OCI-LY1 (cell line): ENCODE data around the gene ULK3.

Source experiments
- H2AFZ ChIP-seq: fragments of 200-600 bp; sonication (generic), shearing (Covaris generic); 2 replicates; pipeline ENCODE4 v1.6.0; 2014; ENCODE audit warnings: antibody characterized with exemption, mild to moderate bottlenecking, low read length
- H3F3A ChIP-seq: fragments of 200-600 bp; sonication (generic), shearing (Covaris generic); 2 replicates; pipeline ENCODE4 v1.6.0; 2014; ENCODE audit warnings: mild to moderate bottlenecking, antibody characterized with exemption, low read length, moderate library complexity; ENCODE audit not compliant: insufficient read depth
- H3K27ac ChIP-seq: fragments of 200-600 bp; sonication (generic); 2 replicates; pipeline ENCODE4 v1.5.1; 2014; ENCODE audit warnings: low read length, mixed run types, mild to moderate bottlenecking, low read depth; ENCODE audit not compliant: poor library complexity, severe bottlenecking
- H3K27me3 ChIP-seq: fragments of 200-600 bp; sonication (generic); 2 replicates; pipeline ENCODE4 v1.6.0; 2014; ENCODE audit warnings: antibody characterized with exemption, mild to moderate bottlenecking, low read length, moderate library complexity; ENCODE audit not compliant: insufficient read depth
- H3K36me3 ChIP-seq: fragments of 200-600 bp; sonication (generic); 2 replicates; pipeline ENCODE4 v1.6.1; 2014; ENCODE audit warnings: mild to moderate bottlenecking, antibody characterized with exemption, low read length, moderate library complexity, mixed read lengths; ENCODE audit not compliant: insufficient read depth
- H3K4me1 ChIP-seq: fragments of 200-600 bp; sonication (generic); 2 replicates; pipeline ENCODE4 v1.5.1; 2014; ENCODE audit warnings: mild to moderate bottlenecking, low read length, moderate library complexity; ENCODE audit not compliant: insufficient read depth, severe bottlenecking
- H3K4me2 ChIP-seq: fragments of 200-600 bp; sonication (generic), shearing (Covaris generic); 2 replicates; pipeline ENCODE4 v1.6.1; 2014; ENCODE audit warnings: low read length
- H3K4me3 ChIP-seq: fragments of 200-600 bp; sonication (generic); 2 replicates; pipeline ENCODE4 v1.5.1; 2014; ENCODE audit warnings: low read length, low read depth, mild to moderate bottlenecking, mixed read lengths; ENCODE audit not compliant: poor library complexity, severe bottlenecking
- H3K79me2 ChIP-seq: fragments of 200-600 bp; shearing (Covaris generic); 2 replicates; pipeline ENCODE4 v1.6.1; 2016; ENCODE audit warnings: mixed run types, low read length, mixed read lengths; ENCODE audit not compliant: insufficient read depth
- H3K9ac ChIP-seq: fragments of 200-600 bp; sonication (generic), shearing (Covaris generic); 2 replicates; pipeline ENCODE4 v1.6.1; 2014; ENCODE audit warnings: mild to moderate bottlenecking, low read length, mixed read lengths
- H3K9me2 ChIP-seq: fragments of 200-600 bp; sonication (generic), shearing (Covaris generic); 2 replicates; pipeline ENCODE4 v1.6.1; 2014; ENCODE audit warnings: low read depth, mild to moderate bottlenecking, low read length, mixed read lengths
- H3K9me3 ChIP-seq: fragments of 200-600 bp; shearing (Covaris generic); 2 replicates; pipeline ENCODE4 v1.6.1; 2014; ENCODE audit warnings: low read length, mixed read lengths
- H4K20me1 ChIP-seq: fragments of 200-600 bp; sonication (generic), shearing (Covaris generic); 2 replicates; pipeline ENCODE4 v1.6.0; 2016; ENCODE audit warnings: mild to moderate bottlenecking, low read length; ENCODE audit not compliant: insufficient read depth
- EZH2 ChIP-seq: fragments of 200-600 bp; sonication (generic), shearing (Covaris generic); IDR thresholded peaks from 2 replicates; pipeline ENCODE4 v1.8.0; 2017; ENCODE audit warnings: borderline replicate concordance, mixed run types, mild to moderate bottlenecking, antibody characterized with exemption, low read length, moderate library complexity, mixed read lengths
- TF ChIP-seq, protein P1 (sequence below): fragments of 200-600 bp; sonication (generic), shearing (Covaris generic); IDR thresholded peaks from 2 replicates; pipeline ENCODE4 v1.5.1; 2017; ENCODE audit warnings: mild to moderate bottlenecking, antibody characterized with exemption, low read length, moderate library complexity, mixed read lengths

Gene ULK3

GRCh38 chr15:74789741-74790079 lies 53.2 kb downstream of the ULK3 start:
- no peaks in the 10 kb centered on the region for H4K20me1 ChIP-seq
- peak overlapping the region; percentile 83 for H3K9ac ChIP-seq
- H2AFZ ChIP-seq, result no peak overlapping the region
- no peaks in the 10 kb centered on the region for H3K27me3 ChIP-seq
- H3K4me1 ChIP-seq, result peaks cover 100% of the 10 kb centered on the region
- peaks cover 13% of the 10 kb centered on the region for H3F3A ChIP-seq
- no peaks in the 10 kb centered on the region for H3K9me3 ChIP-seq
- H3K27ac ChIP-seq, result peak overlapping the region; percentile 99
- no peak for TF ChIP-seq EZH2
- TF ChIP-seq, protein P1, sequence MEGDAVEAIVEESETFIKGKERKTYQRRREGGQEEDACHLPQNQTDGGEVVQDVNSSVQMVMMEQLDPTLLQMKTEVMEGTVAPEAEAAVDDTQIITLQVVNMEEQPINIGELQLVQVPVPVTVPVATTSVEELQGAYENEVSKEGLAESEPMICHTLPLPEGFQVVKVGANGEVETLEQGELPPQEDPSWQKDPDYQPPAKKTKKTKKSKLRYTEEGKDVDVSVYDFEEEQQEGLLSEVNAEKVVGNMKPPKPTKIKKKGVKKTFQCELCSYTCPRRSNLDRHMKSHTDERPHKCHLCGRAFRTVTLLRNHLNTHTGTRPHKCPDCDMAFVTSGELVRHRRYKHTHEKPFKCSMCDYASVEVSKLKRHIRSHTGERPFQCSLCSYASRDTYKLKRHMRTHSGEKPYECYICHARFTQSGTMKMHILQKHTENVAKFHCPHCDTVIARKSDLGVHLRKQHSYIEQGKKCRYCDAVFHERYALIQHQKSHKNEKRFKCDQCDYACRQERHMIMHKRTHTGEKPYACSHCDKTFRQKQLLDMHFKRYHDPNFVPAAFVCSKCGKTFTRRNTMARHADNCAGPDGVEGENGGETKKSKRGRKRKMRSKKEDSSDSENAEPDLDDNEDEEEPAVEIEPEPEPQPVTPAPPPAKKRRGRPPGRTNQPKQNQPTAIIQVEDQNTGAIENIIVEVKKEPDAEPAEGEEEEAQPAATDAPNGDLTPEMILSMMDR, result no peak
- peak overlapping the region; percentile 97 for H3K4me3 ChIP-seq
- peaks cover 48% of the 10 kb centered on the region for H3K79me2 ChIP-seq
- no peaks in the 10 kb centered on the region for H3K9me2 ChIP-seq
- peak overlapping the region; percentile 97 for H3K4me2 ChIP-seq
- H3K36me3 ChIP-seq, result peaks cover 54% of the 10 kb centered on the region; the same call in 1 of the 2 replicates

DNA sequence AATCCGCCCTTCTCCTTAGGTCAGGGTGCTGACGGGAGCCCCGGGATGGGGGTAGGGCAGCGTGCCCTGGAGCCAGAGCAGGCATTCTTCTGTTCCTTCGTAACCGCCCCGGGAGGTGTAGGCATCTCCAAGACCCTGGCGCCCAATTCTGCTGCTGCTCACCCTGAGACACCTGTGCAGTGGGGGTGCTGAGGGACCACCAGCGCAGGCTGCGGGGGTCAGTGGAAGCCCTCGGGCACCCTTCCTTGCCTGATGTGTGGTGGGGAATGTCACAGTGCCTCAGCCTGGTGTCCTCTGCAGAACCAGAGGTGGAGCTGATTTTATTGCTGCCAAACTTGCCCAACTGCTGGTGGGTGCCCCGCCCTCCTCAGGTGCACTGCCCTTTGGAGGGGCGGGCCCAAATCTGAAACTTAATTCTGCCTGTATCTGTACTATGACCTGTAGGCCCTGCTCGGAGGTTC lies 53.8 kb downstream of the ULK3 start:
- Histone ChIP-seq H3K4me3 (peak overlapping the region; percentile 97), H3K27ac (peak overlapping the region; percentile 99), H3K9me3 (no peaks in the 10 kb centered on the region), H3K9me2 (no peaks in the 10 kb centered on the region), H3K4me2 (peak overlapping the region; percentile 97), H3K4me1 (peaks cover 100% of the 10 kb centered on the region), H3K36me3 (peaks cover 53% of the 10 kb centered on the region; the same call in 1 of the 2 replicates), H3K79me2 (peaks cover 47% of the 10 kb centered on the region), H2AFZ (no peak overlapping the region), H3K27me3 (no peaks in the 10 kb centered on the region), H3K9ac (peak overlapping the region; percentile 83), H4K20me1 (no peaks in the 10 kb centered on the region), H3F3A (peaks cover 18% of the 10 kb centered on the region)
- TF ChIP-seq, protein P1, result no peak
- no peak for TF ChIP-seq EZH2

DNA sequence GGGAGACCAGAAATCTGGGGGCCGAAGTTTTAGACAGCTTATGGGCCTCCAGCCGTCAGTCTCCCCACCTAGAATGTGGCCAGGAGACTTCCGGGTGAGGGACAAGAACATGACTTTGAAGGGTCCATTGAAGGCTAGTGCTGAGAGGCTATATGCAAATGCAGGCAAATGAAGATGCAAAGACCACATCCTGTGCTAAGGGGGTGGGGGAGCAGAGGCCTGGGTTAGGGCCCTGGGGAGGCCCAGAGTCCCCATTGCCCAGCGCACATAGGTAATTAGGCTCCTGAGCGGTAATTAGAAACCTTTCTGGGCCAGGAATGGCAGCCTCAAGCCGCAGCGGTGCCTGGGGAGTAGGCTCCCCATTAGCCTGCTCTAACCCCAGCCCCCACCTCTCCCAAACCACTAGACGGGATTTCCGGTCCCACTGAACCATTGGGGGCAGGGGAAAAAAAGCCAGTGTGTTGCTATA lies 54.2 kb downstream of the ULK3 start:
- TF ChIP-seq, protein P1, result no peak
- no peak for TF ChIP-seq EZH2
- peaks cover 23% of the 10 kb centered on the region for H3F3A ChIP-seq
- H3K27me3 ChIP-seq, result no peaks in the 10 kb centered on the region
- H3K36me3 ChIP-seq, result peaks cover 56% of the 10 kb centered on the region; the same call in 1 of the 2 replicates
- no peaks in the 10 kb centered on the region for H3K9me2 ChIP-seq
- H3K27ac ChIP-seq, result peak overlapping the region; percentile 99
- peak overlapping the region; percentile 97 for H3K4me2 ChIP-seq
- no peaks in the 10 kb centered on the region for H4K20me1 ChIP-seq
- peak overlapping the region; percentile 83 for H3K9ac ChIP-seq
- H3K4me1 ChIP-seq, result peaks cover 100% of the 10 kb centered on the region
- H2AFZ ChIP-seq, result no peak overlapping the region
- H3K79me2 ChIP-seq, result peaks cover 49% of the 10 kb centered on the region
- H3K4me3 ChIP-seq, result peak overlapping the region; percentile 97
- no peaks in the 10 kb centered on the region for H3K9me3 ChIP-seq
